Measurements from ENCODE around the gene SIPA1L3.

The SIPA1L3 gene

GRCh38 chr19:38019396-38019724, 112.4 kb downstream of the SIPA1L3 start:
- in situ Hi-C loops (cut with MboI; ENCODE audit: low pct_unique_long_range_greater_than_20kb, low sequenced_read_pairs, unreplicated experiment): no loop called here
- TF ChIP-seq CTCF (IDR thresholded peaks at IDR 0.05; ENCODE audit: extremely low read depth, insufficient read depth, missing control alignments): no peak
- DNase-seq (ENCODE audit: low spot score): no peak

DNA sequence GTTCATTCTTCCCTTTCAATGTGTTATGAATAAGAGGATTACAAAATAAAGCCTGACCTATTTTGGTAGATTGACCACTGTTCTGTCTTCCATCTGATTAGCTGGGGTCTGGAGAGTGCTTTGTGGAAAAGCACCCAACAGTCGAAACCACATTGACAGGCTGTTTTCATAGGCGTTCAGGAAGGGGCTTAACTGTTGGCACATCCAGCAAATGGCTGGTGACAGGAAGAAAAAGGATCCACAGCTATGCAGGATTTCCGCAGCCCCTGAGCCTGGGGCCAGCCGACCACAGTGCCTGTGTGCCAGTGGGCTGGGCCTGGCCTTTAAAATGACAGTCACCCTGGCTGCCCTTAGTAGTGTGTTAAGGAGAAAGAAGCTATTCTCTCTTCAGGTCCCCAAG, 113.3 kb downstream of the SIPA1L3 start:
- no peak for TF ChIP-seq CTCF (IDR thresholded peaks at IDR 0.05; ENCODE audit: extremely low read depth, insufficient read depth, missing control alignments)
- DNase-seq (ENCODE audit: low spot score): no peak
- in situ Hi-C loops (cut with MboI; ENCODE audit: low pct_unique_long_range_greater_than_20kb, low sequenced_read_pairs, unreplicated experiment): no loop called here

DNA sequence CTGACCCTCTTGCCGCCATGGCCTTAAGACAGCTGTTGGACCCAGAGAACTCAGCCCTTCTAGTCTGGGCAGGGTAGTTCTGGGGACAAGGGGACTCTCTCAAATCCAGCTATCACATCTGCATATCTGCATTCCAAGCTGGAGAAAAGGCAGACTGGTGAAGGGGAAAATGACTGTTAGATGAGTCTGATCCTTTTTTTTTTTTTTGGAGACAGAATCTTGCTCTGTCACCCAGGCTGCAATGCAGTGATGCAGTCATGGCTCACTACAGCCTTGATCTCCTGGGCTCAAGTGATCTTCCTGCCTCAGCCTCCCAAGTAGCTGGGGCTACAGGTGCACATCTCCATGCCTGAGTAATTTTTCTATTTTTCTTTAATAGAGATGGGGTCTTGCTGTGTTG, 114.3 kb downstream of the SIPA1L3 start:
- DNase-seq (ENCODE audit: low spot score): no peak
- no peak for TF ChIP-seq CTCF (IDR thresholded peaks at IDR 0.05; ENCODE audit: extremely low read depth, insufficient read depth, missing control alignments)
- in situ Hi-C loops (cut with MboI; ENCODE audit: low pct_unique_long_range_greater_than_20kb, low sequenced_read_pairs, unreplicated experiment): no loop called here

DNA sequence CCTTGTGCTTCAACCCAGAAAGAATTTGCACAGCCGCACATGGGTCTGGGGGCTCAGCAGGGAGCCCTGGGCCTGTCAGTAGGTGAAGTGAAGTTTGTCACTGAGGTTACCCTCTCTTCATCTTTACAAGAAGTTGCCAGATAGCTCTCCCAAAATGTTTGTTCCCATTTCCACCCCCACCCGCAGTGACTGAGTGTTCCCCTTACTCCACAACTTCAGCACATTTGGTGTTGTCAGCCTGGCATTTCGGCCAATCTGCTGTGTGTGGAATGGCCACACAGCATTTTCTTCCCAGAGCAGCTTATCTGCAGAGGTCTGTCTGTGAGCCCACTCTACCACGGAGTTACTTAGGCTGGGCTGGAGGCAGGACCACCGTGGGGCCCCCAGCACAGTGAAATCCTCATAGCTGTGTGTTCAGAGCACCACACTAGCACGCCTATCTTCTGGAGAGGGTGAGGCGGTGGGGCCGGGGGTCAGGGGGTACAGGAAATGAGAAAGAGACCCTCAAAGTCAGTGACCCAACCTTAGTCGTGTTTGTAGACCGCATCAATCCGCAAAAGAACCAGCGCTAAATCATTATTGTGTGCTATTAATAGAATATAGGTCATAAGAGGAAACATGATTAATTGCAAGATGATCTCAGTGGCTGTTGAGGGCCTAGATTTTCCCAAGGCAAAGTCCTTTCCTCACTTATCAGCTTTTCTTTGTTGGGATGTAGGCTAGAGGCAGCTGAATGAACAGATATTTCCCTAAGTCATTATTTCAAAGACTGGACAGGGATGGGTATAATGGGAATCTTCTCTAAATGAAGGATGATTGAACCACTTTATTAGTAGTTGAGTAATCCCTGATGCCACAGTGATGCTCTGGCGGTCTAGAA, 116.0 kb downstream of the SIPA1L3 start:
- no peak for DNase-seq (ENCODE audit: low spot score)
- in situ Hi-C loops (cut with MboI; ENCODE audit: low pct_unique_long_range_greater_than_20kb, low sequenced_read_pairs, unreplicated experiment): no loop called here
- no peak for TF ChIP-seq CTCF (IDR thresholded peaks at IDR 0.05; ENCODE audit: extremely low read depth, insufficient read depth, missing control alignments)

GRCh38 chr19:38023671-38024541, 116.9 kb downstream of the SIPA1L3 start:
- no peak for TF ChIP-seq CTCF (IDR thresholded peaks at IDR 0.05; ENCODE audit: extremely low read depth, insufficient read depth, missing control alignments)
- in situ Hi-C loops (cut with MboI; ENCODE audit: low pct_unique_long_range_greater_than_20kb, low sequenced_read_pairs, unreplicated experiment): no loop called here
- no peak for DNase-seq (ENCODE audit: low spot score)

- in situ Hi-C loops (cut with MboI; ENCODE audit: low pct_unique_long_range_greater_than_20kb, low sequenced_read_pairs, unreplicated experiment): loop anchor here (25.0 kb wide), 1 partner anchor 113 kb away; the partner anchor contains the start of genes SIPA1L3 and WDR87
- no peak for DNase-seq (ENCODE audit: low spot score)
- no peak for TF ChIP-seq CTCF (IDR thresholded peaks at IDR 0.05; ENCODE audit: extremely low read depth, insufficient read depth, missing control alignments)
These were observed 118.2 kb downstream of the SIPA1L3 start for GRCh38 chr19:38024992-38025908.

Data from GM13977 (cell line).